Fibroblast of peridontal ligament (primary cell): ENCODE results near the gene CYTH2.

Experiments used
- DNase-seq: peaks from one replicate; pipeline ENCODE4 v3.0.0-alpha.2; 2010; ENCODE audit errors: extremely low read depth

Gene CYTH2

GRCh38 chr19:48454150-48454730 is 14.9 kb upstream of the CYTH2 start:
- no peak for DNase-seq

GRCh38 chr19:48455171-48455907 is 13.8 kb upstream of the CYTH2 start, which contains the start of gene KCNJ14:
Gene KCNJ14, plus strand, starts transcription at chr19:48455574. Its CDS starts 6,151 bp downstream, at chr19:48461725.
- no peak for DNase-seq

GRCh38 chr19:48455908-48456562 is 13.1 kb upstream of the CYTH2 start:
- DNase-seq, result no peak

GRCh38 chr19:48456864-48457263 is 12.3 kb upstream of the CYTH2 start:
- DNase-seq, result no peak

- peak; percentile 48 for DNase-seq
Measured at GRCh38 chr19:48458016-48458415, 11.2 kb upstream of the CYTH2 start.

GRCh38 chr19:48461651-48461981 is 7.6 kb upstream of the CYTH2 start:
- no peak for DNase-seq

- no peak for DNase-seq
Measured at GRCh38 chr19:48461982-48462655, 7.0 kb upstream of the CYTH2 start.

GRCh38 chr19:48465215-48465614 is 4.0 kb upstream of the CYTH2 start:
- DNase-seq, result no peak

- peak; percentile 36 for DNase-seq
Measured at GRCh38 chr19:48466561-48467325, 2.4 kb upstream of the CYTH2 start.

- peak; percentile 100 for DNase-seq
Measured at GRCh38 chr19:48468772-48469288, 339 bp upstream of the CYTH2 start.

- no peak for DNase-seq
Measured at GRCh38 chr19:48469934-48470680, 938 bp downstream of the CYTH2 start.

- no peak for DNase-seq
Measured at GRCh38 chr19:48470856-48471255, 1.7 kb downstream of the CYTH2 start.

GRCh38 chr19:48471836-48472235 is 2.7 kb downstream of the CYTH2 start:
- DNase-seq, result no peak

- no peak for DNase-seq
Measured at GRCh38 chr19:48473161-48473966, 4.2 kb downstream of the CYTH2 start.

- DNase-seq, result no peak
Measured at GRCh38 chr19:48474084-48474592, 5.0 kb downstream of the CYTH2 start.

- no peak for DNase-seq
Measured at GRCh38 chr19:48475369-48476068, 6.3 kb downstream of the CYTH2 start.

GRCh38 chr19:48476176-48476575 is 7.0 kb downstream of the CYTH2 start:
- DNase-seq, result no peak

GRCh38 chr19:48477067-48477685 is 8.0 kb downstream of the CYTH2 start:
- no peak for DNase-seq
